HG03095 (cell line): ENCODE data around the gene LRCH1.
"Not testable (repeated sequence)": the region's sequence is repeated elsewhere in the genome, so short reads cannot be mapped to it uniquely, and the experiment has no call there.

Experiments used
- ATAC-seq: cut with Tn5 transposase; IDR thresholded peaks from one replicate; pipeline ENCODE4 v1.9.1; 2021; ENCODE audit warnings: moderate library complexity; ENCODE audit not compliant: unreplicated experiment

The LRCH1 gene

DNA sequence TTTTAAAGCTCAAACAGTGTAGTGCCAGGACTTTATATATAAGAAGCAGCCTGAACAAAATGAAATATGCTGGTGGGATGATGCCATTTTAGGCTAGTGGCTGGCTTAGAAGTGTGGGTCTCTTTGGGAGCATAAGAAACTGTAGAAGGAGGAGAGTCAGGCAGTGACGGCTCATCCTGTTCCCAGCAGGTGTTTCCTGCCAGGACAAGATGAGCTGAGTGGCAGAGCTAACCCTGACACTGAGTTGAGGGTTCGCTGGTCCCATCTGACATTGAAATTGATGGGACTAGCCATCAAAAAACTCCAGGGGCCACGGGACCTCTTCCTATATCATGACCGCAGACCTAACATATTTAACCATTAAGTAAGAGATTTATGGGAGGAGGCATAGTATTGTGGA is 192.7 kb downstream of the LRCH1 start:
- no peak for ATAC-seq

DNA sequence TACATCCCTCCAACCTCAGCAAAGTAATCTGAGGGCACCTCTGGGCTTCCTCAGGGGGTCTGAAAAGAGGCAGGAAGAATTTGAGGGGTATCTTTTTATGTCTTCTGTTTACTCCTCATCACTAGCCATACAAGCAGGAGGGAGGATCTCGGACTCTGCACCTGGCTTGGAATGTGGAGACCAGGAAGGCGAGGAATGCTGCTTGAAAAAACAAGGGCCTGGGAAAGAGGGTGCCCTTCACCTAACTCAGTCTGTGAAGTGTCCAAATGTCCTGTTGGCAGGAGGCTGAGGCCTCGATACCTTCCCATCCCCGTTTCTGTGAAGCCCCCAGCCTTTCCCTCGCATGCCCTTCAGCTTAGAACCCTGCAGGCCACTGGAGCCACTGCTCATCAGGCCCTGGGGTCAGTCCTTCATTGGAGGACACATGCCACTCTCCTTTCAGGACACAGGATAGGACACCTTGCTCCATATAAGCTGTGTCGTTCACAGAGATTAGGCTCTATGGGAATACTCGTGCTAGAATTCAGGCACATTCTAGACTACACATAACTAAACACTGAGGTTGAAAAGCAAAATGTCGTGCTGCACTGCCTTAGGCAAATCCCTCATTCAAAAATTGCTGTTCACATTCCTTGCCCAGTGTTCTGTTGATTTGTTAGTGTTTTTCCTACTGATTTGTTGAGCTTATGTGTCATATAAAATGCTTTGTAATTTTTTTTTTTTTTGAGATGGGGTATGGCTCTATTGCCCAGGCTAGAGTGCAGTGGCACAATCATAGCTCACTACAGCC is 194.3 kb downstream of the LRCH1 start:
- ATAC-seq, result no peak

DNA sequence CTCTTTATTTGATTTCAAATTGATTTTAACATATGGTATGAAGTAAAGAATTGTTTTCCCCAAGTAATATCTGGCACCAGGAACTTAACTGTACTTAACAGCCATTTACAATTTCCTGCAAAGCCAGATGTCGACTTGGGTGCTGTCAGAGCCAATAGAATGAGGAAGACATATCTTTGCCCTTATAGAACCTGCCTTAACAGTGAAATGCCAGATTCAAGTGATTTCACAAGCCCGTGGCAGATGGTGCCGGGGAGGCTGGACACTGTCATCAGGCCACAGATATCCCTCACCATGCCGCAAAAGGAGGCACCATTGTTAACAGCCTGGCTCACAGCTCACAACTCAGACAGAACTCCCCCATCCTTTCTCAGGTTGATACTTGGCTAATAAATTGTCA is 195.3 kb downstream of the LRCH1 start:
- no peak for ATAC-seq

DNA sequence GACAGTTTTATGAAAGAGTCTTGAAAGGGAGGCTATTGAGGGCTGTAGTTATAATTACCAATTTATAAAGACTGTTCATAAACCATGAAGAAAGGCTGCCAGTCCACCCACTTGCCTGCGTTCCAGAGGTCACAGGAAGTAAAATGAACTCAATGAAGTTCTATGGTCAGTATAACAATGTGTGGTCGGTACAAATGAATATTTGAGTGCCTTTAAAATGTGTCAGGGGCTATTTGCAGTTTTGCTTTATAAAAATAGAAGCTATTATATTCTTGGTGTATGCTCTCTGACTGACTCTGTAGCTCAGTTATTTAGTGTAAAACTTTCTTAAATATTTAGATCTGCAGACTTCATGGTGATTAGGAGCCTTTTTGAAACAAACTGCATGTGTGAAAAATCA is 197.0 kb downstream of the LRCH1 start:
- no peak for ATAC-seq

DNA sequence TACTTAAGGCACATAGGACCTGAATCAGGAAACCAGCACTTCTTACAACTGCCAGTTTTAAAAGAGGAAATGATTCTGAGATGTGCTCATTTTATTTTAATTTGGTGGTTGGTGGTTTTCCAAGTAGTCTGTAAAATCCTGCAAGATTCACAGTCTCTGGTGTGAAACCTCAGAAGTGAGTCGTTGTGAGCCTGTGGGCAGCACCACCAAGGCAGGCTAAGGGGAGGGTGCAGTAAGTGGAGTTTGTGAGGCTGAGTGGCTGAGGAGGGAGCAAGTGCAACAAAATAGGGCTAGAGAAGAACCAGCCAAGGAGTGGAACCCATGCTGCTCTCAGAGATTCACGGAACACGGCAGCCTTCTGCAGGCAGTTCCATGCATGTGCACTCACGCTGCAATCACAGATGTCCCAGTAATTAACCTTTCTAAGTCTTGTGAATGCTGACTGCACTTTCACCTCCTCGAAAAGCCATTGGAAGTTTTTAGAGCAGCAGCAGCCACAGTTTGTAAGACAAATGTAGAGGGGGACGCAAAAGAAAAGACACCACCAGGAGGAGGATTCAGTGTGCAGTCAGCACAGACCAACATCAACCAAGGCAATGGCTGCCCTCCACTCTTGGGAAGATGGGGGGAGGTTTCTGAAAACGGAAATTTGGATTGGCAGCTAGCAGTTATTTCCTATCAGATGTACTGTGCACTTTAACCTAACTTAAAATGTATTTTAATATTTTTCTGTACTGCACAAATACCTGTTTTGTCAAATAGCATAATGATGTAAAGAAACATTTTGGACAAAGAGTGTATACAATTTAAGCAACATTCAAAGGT is 199.1 kb downstream of the LRCH1 start:
- no peak for ATAC-seq

DNA sequence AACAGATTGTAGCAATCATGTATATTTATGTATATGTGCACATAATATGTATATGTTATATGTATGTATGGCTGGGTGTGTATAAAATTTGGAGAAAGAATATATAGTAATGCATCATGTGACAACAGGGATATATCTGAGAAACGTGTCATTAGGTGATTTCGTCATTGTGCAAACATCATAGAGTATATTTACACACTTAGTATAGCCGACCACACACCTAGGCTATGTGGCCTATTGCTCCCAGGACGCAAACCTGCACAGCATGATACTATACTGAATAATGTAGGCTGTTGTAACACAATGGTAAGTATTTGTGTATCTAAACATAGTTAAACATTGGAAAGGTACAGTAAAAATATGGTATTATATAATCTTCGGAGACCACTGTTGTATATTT is 200.2 kb downstream of the LRCH1 start:
- no peak for ATAC-seq

DNA sequence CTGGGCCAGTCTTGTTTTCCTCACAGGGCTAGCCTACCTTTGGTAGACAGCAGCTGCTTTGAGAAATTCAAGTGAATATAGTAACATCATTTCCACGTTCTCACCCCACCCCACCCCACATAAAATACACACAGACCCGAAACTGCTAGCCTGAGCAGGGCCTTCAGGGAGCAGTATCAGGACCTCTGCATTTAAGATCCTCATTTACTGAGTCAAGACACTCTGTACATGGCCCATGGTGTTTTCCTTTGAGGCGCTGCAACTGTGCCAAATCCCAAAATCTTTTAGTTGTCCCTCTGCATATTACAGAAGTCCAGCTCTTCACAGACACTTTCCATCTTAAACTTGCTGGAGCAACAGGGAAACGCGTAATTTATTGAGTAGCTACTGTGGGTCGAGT is 200.9 kb downstream of the LRCH1 start:
- no peak for ATAC-seq

DNA sequence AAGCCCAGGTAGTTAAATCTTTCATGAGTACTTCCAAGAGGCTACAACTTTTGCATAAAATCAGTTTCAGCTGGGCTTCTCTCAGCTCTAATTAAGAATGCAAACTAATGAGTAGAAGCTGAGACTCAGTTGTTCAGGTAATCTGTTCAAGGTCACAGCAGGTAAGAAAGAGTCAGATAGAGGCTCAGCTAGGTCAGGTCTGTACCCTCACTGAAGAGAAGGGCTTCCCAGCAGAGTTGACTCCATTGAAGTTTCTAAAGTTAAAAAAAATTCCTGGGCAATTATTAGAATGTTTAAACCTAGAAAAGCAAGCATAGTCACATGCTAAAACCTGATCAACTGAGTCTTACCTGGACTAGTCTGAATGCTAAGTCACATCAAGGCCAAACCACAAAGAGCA is 201.8 kb downstream of the LRCH1 start:
- ATAC-seq, result no peak

DNA sequence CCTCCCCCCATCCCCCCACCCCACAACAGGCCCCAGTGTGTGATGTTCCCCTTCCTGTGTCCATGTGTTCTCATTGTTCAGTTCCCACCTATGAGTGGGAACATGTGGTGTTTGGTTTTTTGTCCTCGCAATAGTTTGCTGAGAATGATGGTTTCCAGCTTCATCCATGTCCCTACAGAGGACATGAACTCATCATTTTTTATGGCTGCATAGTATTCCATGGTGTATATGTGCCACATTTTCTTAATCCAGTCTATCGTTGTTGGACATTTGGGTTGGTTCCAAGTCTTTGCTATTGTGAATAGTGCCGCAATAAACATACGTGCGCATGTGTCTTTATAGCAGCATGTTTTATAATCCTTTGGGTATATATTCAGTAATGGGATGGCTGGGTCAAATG is 202.5 kb downstream of the LRCH1 start:
- not testable (repeated sequence) for ATAC-seq

DNA sequence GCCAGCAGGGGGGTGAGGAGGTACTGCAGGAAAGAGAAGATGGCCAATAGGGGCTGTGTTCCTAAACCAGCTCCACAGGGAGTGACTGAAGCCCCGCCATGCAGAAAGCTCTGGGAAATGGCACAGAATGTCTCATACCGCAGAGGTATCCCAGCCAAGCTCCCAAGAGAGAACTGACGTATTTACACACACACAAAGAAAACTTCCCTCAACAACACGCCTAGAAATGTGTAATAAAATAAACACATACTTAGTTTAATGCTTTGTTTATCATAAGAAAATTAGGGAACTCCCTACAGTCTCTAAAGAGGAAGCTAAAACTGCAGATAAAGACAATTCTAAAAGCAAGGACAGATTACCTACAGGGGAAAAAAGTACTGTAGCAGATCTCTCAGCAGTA is 204.0 kb downstream of the LRCH1 start:
- no peak for ATAC-seq

DNA sequence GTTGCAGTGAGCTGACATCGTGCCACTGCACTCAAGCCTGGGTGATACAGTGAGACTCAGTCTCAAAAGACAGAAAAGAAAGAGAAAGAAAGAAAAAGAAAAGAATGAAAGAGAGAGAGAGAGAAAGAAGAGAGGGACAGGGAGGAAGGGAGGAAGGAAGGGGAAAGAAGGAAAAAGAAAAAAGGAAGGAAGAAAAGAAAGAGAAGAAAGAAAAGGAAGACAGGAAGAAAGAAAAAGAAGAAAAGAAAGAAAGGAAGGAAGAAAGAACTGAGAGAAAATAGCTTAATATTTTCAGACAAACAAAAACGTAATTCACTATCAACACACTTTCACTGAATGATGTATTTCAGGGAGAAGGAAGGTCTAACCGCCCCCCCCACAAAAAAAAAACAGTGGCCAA is 204.7 kb downstream of the LRCH1 start:
- no peak for ATAC-seq

DNA sequence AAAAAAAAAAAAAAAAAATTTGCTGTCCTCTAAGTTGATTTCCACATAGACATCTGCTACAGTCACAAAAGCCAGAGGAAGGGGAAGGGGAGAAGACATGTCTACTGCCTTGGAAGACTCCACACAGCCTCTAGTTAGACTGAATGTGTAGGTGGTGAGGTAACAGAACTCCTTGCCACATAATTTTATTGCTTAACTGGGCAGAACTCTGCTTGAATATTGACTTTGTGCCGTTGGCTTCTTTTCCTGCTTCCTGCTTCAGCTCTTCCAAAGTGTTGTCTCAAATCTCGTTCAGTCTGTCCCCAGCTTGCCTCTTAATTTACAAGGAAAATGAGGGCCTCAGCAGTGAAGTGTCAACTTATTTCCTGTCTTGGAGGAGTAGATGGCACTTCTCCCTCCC is 206.9 kb downstream of the LRCH1 start:
- no peak for ATAC-seq

DNA sequence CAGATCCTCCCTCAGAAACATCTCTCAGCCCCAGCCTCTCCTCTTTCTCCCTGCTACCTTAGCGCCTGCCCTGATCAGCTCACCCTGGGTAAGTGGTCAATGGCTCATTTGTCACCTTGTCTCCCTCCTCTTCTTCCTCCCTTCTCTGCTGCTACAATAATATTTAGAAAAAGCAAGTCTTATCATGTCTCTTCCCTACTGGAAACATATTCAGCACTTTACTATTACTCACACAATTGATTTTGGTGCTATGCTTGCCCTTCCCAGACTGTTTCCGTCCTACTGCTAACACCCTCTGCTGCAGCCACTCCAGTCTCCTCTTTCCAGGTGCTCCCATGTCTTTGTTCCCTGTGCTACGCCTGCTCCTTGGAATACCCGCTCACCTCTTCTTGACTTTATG is 208.2 kb downstream of the LRCH1 start:
- no peak for ATAC-seq

DNA sequence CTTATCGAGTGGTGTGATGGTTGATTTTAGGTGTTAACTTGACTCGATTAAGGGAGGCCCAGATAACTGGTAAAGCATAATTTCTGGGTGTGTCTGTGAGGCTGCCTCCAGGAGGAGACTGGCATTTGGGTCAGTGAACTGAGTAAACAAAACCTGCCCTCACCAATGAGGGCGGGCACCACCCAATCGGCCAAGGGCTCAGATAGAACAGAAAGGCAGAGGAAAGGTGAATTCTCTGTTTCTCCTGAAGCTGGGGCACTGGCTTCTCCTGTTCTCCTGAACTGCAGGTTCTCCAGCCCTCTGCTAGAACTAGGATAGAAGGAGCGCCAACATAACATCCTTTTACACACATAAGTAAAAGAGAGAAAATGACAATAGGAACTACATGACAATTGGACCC is 208.9 kb downstream of the LRCH1 start:
- no peak for ATAC-seq

DNA sequence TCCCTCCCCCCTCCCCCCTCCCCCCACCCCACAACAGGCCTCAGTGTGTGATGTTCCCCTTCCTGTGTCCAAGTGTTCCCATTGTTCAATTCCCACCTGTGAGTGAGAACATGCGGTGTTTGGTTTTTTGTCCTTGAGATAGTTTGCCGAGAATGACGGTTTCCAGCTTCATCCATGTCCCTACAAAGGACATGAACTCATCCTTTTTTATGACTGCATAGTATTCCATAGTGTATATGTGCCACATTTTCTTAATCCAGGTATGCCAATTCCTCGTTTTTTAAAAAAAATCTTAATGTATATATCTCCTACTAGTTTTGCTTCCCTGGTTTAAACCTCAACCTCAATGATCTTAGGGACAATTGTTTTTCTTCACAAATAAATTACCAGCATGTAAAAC is 217.0 kb downstream of the LRCH1 start:
- ATAC-seq, result not testable (repeated sequence)

DNA sequence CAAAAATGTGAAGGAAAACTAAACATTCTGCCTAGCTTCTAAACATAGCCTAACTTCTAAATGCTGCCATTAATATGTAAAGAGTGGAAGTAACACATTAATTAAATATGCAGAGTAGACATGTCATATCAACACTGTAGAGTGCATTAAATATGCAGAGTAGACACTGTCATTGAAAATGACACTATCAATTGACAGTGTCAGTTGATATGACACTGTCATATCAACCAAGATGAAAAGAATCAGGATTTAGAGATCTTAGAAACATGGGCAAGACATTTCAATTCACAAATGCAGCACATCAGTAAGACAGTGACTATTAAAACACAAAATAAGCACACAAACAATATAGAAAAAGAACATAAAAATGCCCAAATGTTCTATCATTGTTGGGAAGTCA is 218.7 kb downstream of the LRCH1 start:
- no peak for ATAC-seq

DNA sequence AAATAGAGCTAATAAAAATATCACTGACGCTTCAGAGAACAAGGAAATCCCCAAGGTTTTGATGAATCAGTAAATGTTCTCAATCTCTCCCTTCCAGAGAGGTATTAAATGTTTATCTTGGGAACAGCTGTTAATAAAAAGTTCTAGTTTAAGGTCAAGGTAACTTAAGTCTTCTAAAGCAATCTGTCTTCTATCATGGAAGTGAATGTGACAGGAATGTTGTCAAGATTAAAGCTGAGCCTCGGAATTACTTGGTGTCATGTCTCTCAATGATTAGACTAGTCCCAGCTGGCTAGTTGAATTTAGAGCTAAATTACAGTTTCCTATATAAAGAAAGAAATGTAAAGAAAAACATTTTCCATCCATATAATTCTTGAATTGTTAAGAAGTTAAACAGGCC is 220.6 kb downstream of the LRCH1 start:
- ATAC-seq, result no peak

DNA sequence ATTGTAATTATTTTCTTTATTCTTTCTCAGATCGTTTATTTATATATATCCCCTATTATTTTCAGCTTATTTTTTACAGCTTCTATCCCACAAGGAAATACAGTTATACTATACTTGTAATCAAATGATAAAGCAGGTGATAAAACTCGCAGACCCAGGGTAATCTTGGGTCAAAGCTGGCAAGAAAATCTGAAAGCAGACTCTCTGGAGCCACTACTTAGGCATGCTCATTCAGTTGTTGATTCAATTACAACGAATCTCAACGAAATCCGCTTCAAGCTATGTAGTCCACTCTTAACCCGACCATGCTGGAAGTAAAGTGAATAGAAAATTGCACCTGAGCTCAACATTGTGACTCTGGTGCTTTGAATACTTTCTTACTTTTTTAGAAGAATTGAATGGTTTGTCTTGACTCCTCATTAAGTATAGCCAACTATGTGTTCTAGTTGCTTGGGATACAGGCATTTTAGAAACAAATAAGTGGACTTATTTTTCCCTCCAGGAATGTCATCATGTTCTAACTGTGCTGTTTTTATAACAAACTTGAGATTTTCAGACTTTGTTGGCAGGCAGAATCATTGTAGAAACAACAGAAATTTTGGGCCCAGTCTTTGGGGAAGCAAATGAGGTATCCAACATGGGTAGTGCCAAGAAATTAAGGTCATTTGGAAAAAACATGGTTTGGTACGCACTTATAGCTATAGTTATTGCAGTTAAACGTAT is 222.6 kb downstream of the LRCH1 start:
- ATAC-seq, result no peak

DNA sequence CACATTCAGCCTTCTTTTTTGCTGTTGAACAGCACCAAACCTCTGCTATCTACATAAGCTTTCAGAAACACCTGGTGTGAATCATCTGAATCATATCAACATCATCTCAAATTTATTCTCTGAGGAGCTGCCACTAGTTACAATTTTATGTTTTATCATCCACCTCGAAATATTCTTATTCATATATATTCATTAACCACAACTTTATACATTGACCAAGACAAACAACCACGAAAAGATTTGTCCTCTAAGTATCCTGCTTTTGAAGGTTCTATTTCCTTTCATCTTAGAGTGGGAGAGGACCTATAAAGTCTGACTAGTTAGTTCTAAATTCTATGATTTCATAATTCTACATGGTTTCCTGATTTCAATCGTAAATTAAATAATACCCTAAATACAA is 225.1 kb downstream of the LRCH1 start:
- ATAC-seq, result no peak

DNA sequence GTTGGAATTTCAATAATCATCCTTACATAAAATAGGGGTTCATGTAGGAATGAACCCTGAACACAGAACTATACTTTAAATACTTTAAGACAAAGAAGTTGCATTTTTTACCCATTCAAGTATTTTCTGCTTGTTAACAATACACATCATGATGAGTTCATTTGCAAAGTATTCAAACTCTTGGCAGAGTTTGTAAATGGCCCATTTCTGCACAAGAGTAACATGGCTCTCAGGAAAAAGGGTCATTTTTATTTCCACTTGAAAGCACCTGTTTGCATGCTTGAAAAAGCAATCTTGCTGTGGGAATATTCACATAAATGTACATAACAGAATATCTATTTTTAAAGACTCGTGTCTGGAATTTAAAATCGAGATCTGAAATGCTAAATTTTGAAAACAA is 225.9 kb downstream of the LRCH1 start:
- no peak for ATAC-seq

DNA sequence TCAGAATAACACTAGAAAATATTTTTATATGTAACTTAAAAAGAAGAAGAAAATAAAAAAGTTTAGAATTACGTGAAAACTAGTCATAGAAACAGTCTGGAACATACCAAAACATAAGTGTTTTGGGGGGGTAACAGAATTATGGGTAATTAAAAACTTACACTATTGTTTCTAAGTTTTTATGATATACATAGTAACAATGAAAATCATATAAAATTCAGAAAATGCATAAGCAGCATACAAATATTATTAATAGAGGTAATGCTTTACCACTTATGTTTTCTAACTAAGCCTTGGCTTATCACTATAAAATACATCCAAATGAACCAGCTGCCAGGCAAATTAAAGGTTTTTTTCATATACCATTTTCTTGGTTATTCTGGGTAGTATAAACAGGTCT is 229.1 kb downstream of the LRCH1 start:
- ATAC-seq, result no peak

DNA sequence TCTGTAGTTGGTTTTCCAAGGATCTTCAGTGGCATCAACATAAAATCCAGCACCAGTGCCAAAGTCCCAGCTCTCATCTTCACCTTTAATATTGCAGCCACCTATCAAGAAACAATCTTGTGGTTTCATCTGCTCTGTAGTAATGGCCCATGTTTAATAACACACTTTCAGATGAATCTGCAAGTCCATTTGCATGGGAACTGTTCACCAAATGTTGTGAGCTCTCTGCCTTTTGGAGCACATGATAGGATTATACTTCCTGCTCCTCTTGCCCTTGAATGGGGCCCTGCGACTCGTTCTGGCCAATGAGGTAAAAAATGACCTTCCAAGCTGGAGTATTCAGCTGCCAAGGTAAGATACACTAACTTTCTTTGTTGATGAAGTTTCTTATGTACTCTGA is 229.7 kb downstream of the LRCH1 start:
- ATAC-seq, result no peak
